Subcutaneous adipose tissue (tissue), 4 donors: ENCODE measurements around the gene ZNF229. TPM values are rescaled to one million over a fixed set of nuclear protein-coding genes. Genes with fewer than 3 reads are reported as not detected.

Experiments used
- CTCF ChIP-seq: fragments of 450-650 bp; IDR thresholded peaks from one replicate; pipeline ENCODE4 v1.5.1; 2016; ENCODE audit warnings: low read depth, mild to moderate bottlenecking, control low read depth, antibody characterized with exemption, moderate library complexity
- total RNA-seq, 4 donors: library from RNA; depleted of rRNA; stranded (reverse); fragments of >200 nt; gene quantifications; one replicate each; pipeline ENCODE4 v1.1.0, GENCODE V29; 2016

The ZNF229 gene
- total RNA-seq, 4 donors from 2014 or later = 0.88 to 2.3 (median 1.4) TPM

DNA sequence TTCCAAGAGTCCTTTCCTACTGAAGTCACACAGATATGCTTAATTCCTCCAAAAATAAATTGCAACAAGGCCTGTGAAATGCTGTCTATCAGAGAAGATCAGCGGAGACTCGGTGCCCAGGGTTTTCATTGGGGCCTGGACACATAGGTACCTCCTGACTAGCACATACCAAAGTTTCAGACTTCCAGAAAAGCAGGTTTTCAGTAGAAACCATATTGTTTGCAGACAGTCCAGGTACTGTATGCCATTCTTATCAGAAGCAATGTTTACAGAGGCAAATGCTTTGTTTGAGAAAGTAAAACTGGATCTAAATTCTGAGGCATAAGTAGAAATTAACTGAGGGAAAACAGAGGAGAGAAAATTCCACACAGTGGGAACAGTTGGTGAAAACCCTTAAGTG, 12.8 kb downstream of the ZNF229 start:
- TF ChIP-seq CTCF = no peak

DNA sequence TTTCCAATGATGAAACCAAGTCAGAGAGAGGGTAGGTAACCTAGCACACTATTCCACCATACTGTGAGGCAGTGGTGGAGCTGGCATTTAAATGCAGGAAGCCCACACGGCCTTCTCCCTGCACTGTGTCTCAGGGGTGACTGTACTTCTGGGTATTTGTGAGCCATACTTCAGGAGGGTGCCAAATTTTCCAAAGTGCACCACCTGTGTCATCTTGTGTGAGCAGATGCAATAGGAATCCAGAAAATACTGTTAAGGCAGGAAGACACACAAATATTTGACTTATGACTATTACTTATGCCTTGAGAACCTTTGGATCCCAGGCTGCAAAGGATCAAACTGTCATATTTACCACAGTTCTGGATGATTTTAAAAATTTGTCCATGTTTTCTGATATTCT, 17.3 kb downstream of the ZNF229 start:
- TF ChIP-seq CTCF = no peak

DNA sequence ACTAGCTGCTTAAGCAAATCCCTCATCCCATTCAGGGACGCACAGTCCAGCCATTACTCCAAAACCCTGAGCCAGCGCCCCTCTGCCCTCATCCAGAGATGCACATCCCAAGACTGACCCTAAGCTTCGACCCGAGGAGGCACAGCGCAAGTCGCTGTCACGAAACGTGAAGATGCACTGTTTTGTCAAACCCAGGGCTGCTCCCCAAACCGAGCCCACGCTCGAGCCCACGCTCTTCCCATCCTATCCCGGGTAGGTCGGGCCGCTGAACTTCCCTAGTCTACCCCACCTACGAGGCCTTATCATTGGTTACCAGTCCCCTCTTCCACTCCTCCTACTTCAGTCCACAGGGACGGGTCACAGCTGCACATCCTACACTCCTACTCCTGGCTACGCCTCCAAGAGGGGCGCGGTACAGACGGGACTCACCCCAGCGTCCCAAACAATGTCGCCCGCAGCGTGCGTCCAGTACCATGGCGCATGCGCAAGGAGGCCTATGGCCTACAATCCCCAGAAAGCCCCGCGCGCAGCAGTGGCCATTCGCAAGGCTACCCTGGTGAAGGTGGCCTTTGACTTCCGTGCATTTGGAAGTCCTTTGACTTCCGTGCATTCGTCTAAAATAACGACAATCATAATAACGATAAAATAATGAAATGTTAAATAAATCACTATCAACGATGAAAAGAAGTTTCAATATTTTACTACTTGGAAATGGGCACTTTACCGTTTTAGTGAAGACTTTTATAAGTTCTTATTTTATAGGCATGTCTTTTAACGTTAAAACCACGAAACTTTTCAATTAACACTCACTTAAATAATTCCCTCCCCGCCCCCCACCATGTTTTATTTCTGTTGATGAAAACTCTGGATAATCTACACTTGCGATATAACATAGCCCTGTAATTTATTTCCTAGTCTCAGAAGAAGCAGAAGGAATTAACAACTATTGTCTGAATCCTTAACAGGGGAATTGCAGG, 46.8 kb downstream of the ZNF229 start, which contains the start of gene ZNF285:
ZNF285 (minus strand) TSS at position 470 of the 977 bp plus-strand sequence. CDS start 4,395 bp downstream, outside the sequence.
- TF ChIP-seq CTCF = no peak

Other genes starting within 250 kb of the ZNF229 start
- gene ZNF227, start 235.9 kb downstream of the ZNF229 start, total RNA-seq = 10 to 100 TPM; 15.3 to 18.3 (median 16.9) TPM
- gene ZNF233, start 188.6 kb downstream of the ZNF229 start, total RNA-seq = under 1 TPM in 3 of 4 donors, not detected in 1; 0.44 to 0.68 (median 0.49) TPM
- gene ZNF235, start 143.4 kb downstream of the ZNF229 start, total RNA-seq = 1 to 10 TPM; 5.1 to 7.5 (median 7.0) TPM
- gene ZNF112, start 91.8 kb downstream of the ZNF229 start, total RNA-seq = 1 to 10 TPM; 4.6 to 6.3 (median 5.2) TPM
- 1 to 10 TPM in 3 of 4 donors, under 1 TPM in 1; 0.85 to 2.6 (median 1.7) TPM for gene ZNF285, start 46.9 kb downstream of the ZNF229 start, total RNA-seq
- 10 to 100 TPM in 1 of 4 donors, 1 to 10 TPM in 3; 7.8 to 13.5 (median 8.5) TPM for gene ZNF180, start 52.0 kb upstream of the ZNF229 start, total RNA-seq
- not detected for gene CEACAM20, start 81.2 kb upstream of the ZNF229 start, total RNA-seq
- not detected for gene IGSF23, start 165.1 kb upstream of the ZNF229 start, total RNA-seq
- 10 to 100 TPM in 2 of 4 donors, 1 to 10 TPM in 2; 9.5 to 15.0 (median 10.4) TPM for gene PVR, start 195.4 kb upstream of the ZNF229 start, total RNA-seq
- gene CEACAM19, start 223.0 kb upstream of the ZNF229 start, total RNA-seq = 1 to 10 TPM in 3 of 4 donors, under 1 TPM in 1; 0.49 to 1.5 (median 1.2) TPM